Left lung (tissue), 10 donors: ENCODE data around the gene RNF223. TPM values are rescaled to one million over a fixed set of nuclear protein-coding genes. Genes with fewer than 3 reads are reported as not detected.
A peak's percentile ranks its signal among the peaks of the same experiment; 100 is the strongest.

Experiments
- ATAC-seq: fragments of 200-7000 bp; cut with Tn5 transposase; one replicate; pipeline ENCODE4 v1.9.1; 2020; ENCODE audit warnings: moderate library complexity
- DNase-seq, 4 donors: peaks; one replicate each; pipeline ENCODE4 v3.0.0-alpha.2; 2013 to 2020
- H3K27ac ChIP-seq, 2 donors: fragments of 200-600 bp; sonication (generic) in 1 of 2; one replicate each; pipeline versions ENCODE4 v1.5.0 to v1.8.0; 2020 to 2021
- H3K27me3 ChIP-seq, 2 donors: fragments of 200-600 bp; sonication (generic) in 1 of 2; one replicate each; pipeline versions ENCODE4 v1.5.0 to v1.8.0; 2020 to 2021
- H3K36me3 ChIP-seq, 2 donors: fragments of 200-600 bp; sonication (generic) in 1 of 2; one replicate each; pipeline versions ENCODE4 v1.5.0 to v1.8.0; 2020 to 2021
- H3K4me1 ChIP-seq, 2 donors: fragments of 200-600 bp; one replicate each; pipeline ENCODE4 v1.8.0; 2021
- H3K4me3 ChIP-seq, 2 donors: fragments of 200-600 bp; sonication (generic) in 1 of 2; one replicate each; pipeline versions ENCODE4 v1.5.0 to v1.8.0; 2020 to 2021; ENCODE audit warnings: mild to moderate bottlenecking in 1 of 2
- H3K9me3 ChIP-seq, 2 donors: fragments of 200-600 bp; sonication (generic) in 1 of 2; one replicate each; pipeline versions ENCODE4 v1.5.0 to v1.8.0; 2020 to 2021
- intact Hi-C, 2 donors: fragments of 100-400 bp; cut with DNase I; formaldehyde crosslinking; loops; one replicate each; pipeline versions ENCODE4 v1.11.2 to v1.14.2; 2022
- polyA plus RNA-seq, 6 donors: library from polyadenylated mRNA; unstranded; fragments of 120-200 nt; gene quantifications; one replicate each; pipeline ENCODE4 v1.2.1, GENCODE V29; 2013; ENCODE audit not compliant: insufficient read length in 6 of 6
- total RNA-seq, 2 donors: library from RNA; stranded (reverse); fragmentation: NEBNext Ultra II Directional; extraction: Animal tissue kit (Norgen Biotek cat#: 25700); gene quantifications; one replicate each; pipeline ENCODE4 v1.2.1, GENCODE V29; 2021
- TF ChIP-seq, protein P1 (sequence below), 2 donors: fragments of 200-600 bp; sonication (generic) in 1 of 2; IDR thresholded peaks; one replicate each; pipeline versions ENCODE4 v1.5.0 to v1.8.0; 2021; ENCODE audit warnings: antibody characterized with exemption in 2 of 2
- donor health status: DM: no; HTN: yes; CAD: no.
- donor health status: DM: no; HTN: no; CAD: no.

RNF223 gene
- total and polyA plus RNA-seq, 8 donors, result 0.13 to 1.7 (median 0.18) TPM

DNA sequence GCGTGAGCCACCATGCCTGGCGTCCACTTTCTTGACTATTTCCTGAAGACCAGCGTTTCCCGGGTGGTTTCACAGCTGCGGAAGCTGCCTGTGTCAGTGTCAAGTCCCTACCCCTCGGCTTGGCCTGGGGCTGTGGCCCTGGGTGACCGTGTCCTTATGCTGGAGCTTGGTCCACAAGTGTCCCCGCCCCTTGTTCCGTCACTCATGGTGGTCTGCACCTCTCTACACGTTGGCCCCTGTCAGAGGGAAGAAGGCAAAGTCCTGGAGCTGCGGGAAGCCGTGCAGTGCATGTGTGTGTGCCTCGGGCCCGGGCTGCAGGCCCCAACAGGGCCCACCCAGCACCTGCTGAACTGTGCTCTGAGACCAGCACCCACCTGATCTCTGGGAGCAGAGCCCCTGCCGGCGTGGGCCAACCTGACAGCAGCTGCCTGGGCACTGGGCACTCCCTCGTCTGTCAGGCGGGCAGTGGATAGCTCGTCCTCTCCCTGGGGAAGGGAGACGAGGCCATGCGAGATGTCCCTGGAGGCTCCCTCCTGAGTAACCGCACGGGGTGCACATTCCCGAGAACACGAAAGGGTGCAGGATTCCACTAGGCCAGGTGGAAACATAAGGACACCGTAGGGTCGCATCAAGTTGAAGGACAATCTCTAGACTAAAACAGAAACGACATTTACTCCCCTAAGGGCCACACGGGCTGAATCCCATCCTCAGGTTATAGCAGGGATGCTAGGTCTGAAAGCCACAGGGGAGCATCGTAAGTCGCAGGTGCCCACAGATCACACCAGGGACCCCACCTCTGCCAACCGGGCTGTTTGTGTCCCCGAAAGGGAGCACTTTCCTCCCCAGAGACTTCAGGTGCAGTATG, 44.1 kb upstream of the RNF223 start:
- TF ChIP-seq, protein P1, sequence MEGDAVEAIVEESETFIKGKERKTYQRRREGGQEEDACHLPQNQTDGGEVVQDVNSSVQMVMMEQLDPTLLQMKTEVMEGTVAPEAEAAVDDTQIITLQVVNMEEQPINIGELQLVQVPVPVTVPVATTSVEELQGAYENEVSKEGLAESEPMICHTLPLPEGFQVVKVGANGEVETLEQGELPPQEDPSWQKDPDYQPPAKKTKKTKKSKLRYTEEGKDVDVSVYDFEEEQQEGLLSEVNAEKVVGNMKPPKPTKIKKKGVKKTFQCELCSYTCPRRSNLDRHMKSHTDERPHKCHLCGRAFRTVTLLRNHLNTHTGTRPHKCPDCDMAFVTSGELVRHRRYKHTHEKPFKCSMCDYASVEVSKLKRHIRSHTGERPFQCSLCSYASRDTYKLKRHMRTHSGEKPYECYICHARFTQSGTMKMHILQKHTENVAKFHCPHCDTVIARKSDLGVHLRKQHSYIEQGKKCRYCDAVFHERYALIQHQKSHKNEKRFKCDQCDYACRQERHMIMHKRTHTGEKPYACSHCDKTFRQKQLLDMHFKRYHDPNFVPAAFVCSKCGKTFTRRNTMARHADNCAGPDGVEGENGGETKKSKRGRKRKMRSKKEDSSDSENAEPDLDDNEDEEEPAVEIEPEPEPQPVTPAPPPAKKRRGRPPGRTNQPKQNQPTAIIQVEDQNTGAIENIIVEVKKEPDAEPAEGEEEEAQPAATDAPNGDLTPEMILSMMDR (IDR thresholded peaks at IDR 0.05), result no peak

DNA sequence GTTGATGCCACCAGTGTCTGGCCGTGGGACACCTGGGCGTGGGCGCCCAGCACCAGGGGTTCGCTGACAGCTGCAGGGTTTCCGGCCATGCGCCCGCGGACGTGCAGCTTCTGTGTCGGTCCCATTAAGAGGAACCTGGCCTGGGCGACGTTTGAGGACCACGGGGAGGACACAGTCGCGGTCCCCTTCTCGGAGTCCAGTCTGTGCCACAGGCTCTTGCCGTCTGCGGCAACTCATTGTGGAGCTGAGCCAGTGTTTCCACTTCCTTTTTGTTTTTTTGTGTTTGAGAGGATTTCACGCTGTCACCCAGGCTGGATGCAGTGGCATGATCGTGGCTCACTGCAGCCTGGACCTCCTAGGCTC, 43.3 kb upstream of the RNF223 start:
- DNase-seq (peak in 1 of 4 donors; percentile 82), ATAC-seq (no peak)
- TF ChIP-seq, protein P1 (IDR thresholded peaks at IDR 0.05), result no peak
- H3K36me3 ChIP-seq, result peaks cover 0 to 7% of the 10 kb centered on the region in 2 donors
- peaks cover 0 to 53% of the 10 kb centered on the region in 2 donors for H3K27me3 ChIP-seq
- peaks cover 4 to 19% of the 10 kb centered on the region in 2 donors for H3K4me1 ChIP-seq
- H3K27ac ChIP-seq, result no peak overlapping the region
- intact Hi-C loops, result no loop called here
- H3K4me3 ChIP-seq, result no peak overlapping the region
- H3K9me3 ChIP-seq, result peaks cover 0 to 10% of the 10 kb centered on the region in 2 donors

More for the DNA sequence above, 44.1 kb upstream of the RNF223 start:
- no peak for ATAC-seq
- Histone ChIP-seq H3K4me1 (peaks cover 4 to 21% of the 10 kb centered on the region in 2 donors), H3K27ac (no peak overlapping the region), H3K27me3 (peaks cover 0 to 53% of the 10 kb centered on the region in 2 donors), H3K36me3 (peaks cover 0 to 3% of the 10 kb centered on the region in 2 donors), H3K9me3 (peaks cover 0 to 7% of the 10 kb centered on the region in 2 donors), H3K4me3 (no peak overlapping the region)
- DNase-seq, result peak in 1 of 4 donors; percentile 70
- intact Hi-C loops, result no loop called here

DNA sequence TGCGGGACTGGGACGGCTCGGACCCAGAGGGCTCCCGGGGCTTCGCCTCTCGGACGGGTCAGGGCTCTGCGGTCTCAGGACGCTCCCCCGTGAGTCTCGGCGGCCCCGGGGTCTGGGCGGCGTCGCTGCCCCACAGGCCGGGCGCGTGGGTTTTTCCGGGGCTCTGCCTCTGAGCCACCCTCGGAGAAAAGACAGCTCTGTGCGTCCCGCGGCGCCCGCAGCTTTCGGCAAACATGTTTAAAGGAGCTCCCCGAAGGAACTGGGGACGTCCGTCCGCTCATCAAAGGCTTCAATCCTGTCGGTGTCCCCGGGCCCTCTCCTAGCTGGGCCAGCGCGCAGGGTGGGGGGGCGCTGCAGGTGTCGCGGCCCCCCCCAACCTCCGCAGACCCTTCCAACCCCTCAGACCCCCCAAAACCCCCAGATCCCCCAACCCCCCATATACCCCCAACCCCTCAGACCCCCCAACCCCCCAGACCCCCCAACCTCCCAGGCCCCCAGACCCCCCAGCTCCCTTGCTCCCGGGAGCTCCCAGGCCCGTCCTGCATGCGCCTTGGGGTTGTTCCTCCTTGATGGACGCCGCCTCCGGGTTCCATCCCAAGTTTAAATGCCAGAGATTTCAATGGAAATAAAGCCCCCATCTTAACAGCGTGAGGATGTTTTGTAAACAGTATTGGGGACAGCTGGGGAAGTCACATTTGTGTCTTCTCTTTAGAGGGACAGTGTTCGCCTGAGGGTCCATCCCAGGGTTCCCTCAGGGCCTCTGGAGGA, 42.8 kb upstream of the RNF223 start:
- Histone ChIP-seq H3K27ac (peak overlapping the region in 1 of 2 donors; percentile 48), H3K36me3 (peaks cover 0 to 7% of the 10 kb centered on the region in 2 donors), H3K27me3 (peaks cover 0 to 52% of the 10 kb centered on the region in 2 donors), H3K4me1 (peaks cover 4 to 14% of the 10 kb centered on the region in 2 donors), H3K4me3 (peak overlapping the region; percentile 57 to 80), H3K9me3 (peaks cover 0 to 10% of the 10 kb centered on the region in 2 donors)
- TF ChIP-seq, protein P1 (IDR thresholded peaks at IDR 0.05), result no peak
- ATAC-seq (no peak), DNase-seq (no peak)
- intact Hi-C loops, result no loop called here

DNA sequence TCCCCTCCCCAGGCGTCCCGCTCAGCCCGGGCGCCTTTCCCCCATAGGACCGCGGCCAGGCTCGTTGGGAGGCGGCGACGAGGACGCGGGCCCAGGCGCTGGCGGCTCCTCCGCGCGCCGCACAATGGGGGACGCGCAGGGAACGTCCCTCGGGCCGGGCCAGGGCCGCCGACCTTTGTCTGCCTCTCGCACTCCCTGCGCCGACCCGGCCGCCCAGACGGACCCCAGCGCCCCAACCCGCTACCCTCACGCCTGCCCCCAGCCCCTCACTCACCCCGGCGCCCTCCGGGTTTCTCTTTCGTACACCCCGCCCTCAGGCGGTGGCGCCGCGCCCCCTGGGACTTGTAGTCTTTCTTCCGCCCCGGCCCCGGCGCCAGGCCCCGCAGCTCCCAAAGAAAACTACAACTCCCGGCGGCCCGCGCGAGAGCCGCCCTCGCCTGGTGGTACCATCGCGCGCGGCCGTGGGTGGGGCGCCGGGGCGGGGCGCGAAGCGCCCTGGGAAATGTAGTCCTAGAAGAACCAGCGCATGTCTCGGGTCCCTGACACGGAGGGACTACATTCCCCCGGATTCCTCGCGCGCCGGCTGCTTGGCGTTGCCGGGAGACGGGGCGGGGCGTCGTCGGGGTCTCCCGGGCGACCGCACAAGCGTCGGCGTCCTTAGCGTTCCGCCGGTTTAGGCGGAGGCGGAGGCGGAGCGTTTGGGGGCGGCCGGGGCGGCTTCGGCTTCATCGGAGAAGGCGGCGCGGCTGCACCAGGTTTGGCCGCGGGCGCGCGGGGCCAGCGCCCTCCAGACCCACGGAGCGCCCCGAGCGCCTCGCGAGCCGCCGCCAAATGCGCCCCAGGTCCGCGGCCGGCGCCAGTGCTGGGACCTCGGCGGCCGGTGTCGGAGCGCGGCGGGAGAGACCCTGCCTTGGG, 41.9 kb upstream of the RNF223 start, which contains the start of gene C1orf159:
C1orf159 (minus strand) TSS at position 304 of the 915 bp plus-strand sequence. CDS start 24,546 bp downstream, outside the sequence.
- intact Hi-C loops, result no loop called here
- H3K27ac ChIP-seq, result peak within 1 kb of the TSS; percentile 39 to 77
- TF ChIP-seq, protein P1 (IDR thresholded peaks at IDR 0.05), result peak in 1 of 2 donors; percentile 37
- peaks cover 4 to 13% of the 10 kb centered on the region in 2 donors for H3K4me1 ChIP-seq
- peaks cover 0 to 10% of the 10 kb centered on the region in 2 donors for H3K9me3 ChIP-seq
- peaks cover 0 to 7% of the 10 kb centered on the region in 2 donors for H3K36me3 ChIP-seq
- peaks cover 0 to 44% of the 10 kb centered on the region in 2 donors for H3K27me3 ChIP-seq
- peak; percentile 96 to 99 (median 98) for DNase-seq
- peak within 1 kb of the TSS; percentile 80 to 81 for H3K4me3 ChIP-seq
- peak; percentile 99 for ATAC-seq
